PC-3 (cell line): Measurements from ENCODE around the gene RPS19BP1. TPM values are rescaled to one million over a fixed set of nuclear protein-coding genes. Genes with fewer than 3 reads are reported as not detected.

Experiments
- ATAC-seq: fragments of 200-7000 bp; cut with Tn5 transposase; 2 replicates; pipeline ENCODE4 v1.9.1; 2020; ENCODE audit warnings: mild to moderate bottlenecking, moderate library complexity
- BruUV-seq: library from RNA; stranded (reverse); fragments of 400-500 nt; replicated peaks from 2 replicates; lab custom pipeline; 2021; lab: Mats Ljungman, UMichigan
- CTCF ChIA-PET: fragments of 300-600 bp; sonication (Branson Sonifier 250); formaldehyde crosslinking; loops from one replicate; lab custom pipeline; 2022; ENCODE audit warnings: antibody characterized with exemption; lab: Charles Lee
- POLR2A ChIA-PET: fragments of 300-600 bp; sonication (Branson Sonifier 250); formaldehyde crosslinking; loops from one replicate; lab custom pipeline; 2022; ENCODE audit warnings: antibody characterized with exemption; ENCODE audit not compliant: unreplicated experiment; lab: Charles Lee
- DNase-seq: peaks from one replicate; pipeline ENCODE4 v3.0.0-alpha.2; 2015
- H2AFZ ChIP-seq: fragments of 300-600 bp; sonication (generic); 2 replicates; pipeline ENCODE4 v1.6.0; 2016; ENCODE audit warnings: antibody characterized with exemption, low read length
- H3F3A ChIP-seq: fragments of 300-600 bp; sonication (generic); one replicate; pipeline ENCODE4 v1.6.0; 2017; ENCODE audit warnings: antibody characterized with exemption, low read length, control low read depth, mild to moderate bottlenecking; ENCODE audit not compliant: unreplicated experiment
- H3K27ac ChIP-seq: fragments of 300-600 bp; sonication (generic); 2 replicates; pipeline ENCODE4 v1.5.1; 2016; ENCODE audit warnings: mild to moderate bottlenecking, low read length
- H3K27me3 ChIP-seq: fragments of 300-600 bp; sonication (generic); 2 replicates; pipeline ENCODE4 v1.6.1; 2016; ENCODE audit warnings: low read length, mixed read lengths
- H3K36me3 ChIP-seq: fragments of 300-600 bp; sonication (generic); 2 replicates; pipeline ENCODE4 v1.6.1; 2016; ENCODE audit warnings: low read depth, mixed run types, low read length, mixed read lengths
- H3K4me1 ChIP-seq: fragments of 300-600 bp; sonication (generic); 2 replicates; pipeline ENCODE4 v1.5.1; 2016; ENCODE audit warnings: low read length; ENCODE audit not compliant: insufficient read depth
- H3K4me2 ChIP-seq: fragments of 300-600 bp; sonication (generic); 2 replicates; pipeline ENCODE4 v1.6.0; 2016; ENCODE audit warnings: low read length
- H3K4me3 ChIP-seq: fragments of 300-600 bp; sonication (generic); 2 replicates; pipeline ENCODE4 v1.5.1; 2016; ENCODE audit warnings: mild to moderate bottlenecking, low read length, mixed read lengths
- H3K79me2 ChIP-seq: fragments of 300-600 bp; sonication (generic); 2 replicates; pipeline ENCODE4 v1.6.1; 2017; ENCODE audit warnings: low read length, mixed read lengths
- H3K9ac ChIP-seq: fragments of 300-600 bp; sonication (generic); 2 replicates; pipeline ENCODE4 v1.6.0; 2016; ENCODE audit warnings: mild to moderate bottlenecking, low read length
- H3K9me2 ChIP-seq: fragments of 300-600 bp; sonication (generic); replicated peaks from 2 replicates; pipeline ENCODE4 v1.6.1; 2016; ENCODE audit warnings: mixed run types, low read length, mixed read lengths
- H3K9me3 ChIP-seq: fragments of 300-600 bp; sonication (generic); 2 replicates; pipeline ENCODE4 v1.6.1; 2016; ENCODE audit warnings: low read length, mixed read lengths
- H4K20me1 ChIP-seq: fragments of 300-600 bp; sonication (generic); 2 replicates; pipeline ENCODE4 v1.6.1; 2016; ENCODE audit warnings: low read length, mixed read lengths
- CTCF ChIP-seq: fragments of 300-600 bp; sonication (generic); conservative IDR thresholded peaks from 2 replicates; pipeline ENCODE4 v1.5.1; 2017; ENCODE audit warnings: antibody characterized with exemption, low read depth, mild to moderate bottlenecking, low read length
- EZH2 ChIP-seq: fragments of 300-600 bp; sonication (generic); IDR thresholded peaks from one replicate; pipeline ENCODE4 v1.6.1; 2017; ENCODE audit warnings: antibody characterized with exemption, mild to moderate bottlenecking, low read length; ENCODE audit not compliant: unreplicated experiment
- EZH2phosphoT487 ChIP-seq: fragments of 300-600 bp; sonication (generic); IDR thresholded peaks from 2 replicates; pipeline ENCODE4 v1.6.1; 2018; ENCODE audit warnings: mild to moderate bottlenecking, antibody characterized with exemption, low read length, borderline replicate concordance
- intact Hi-C: fragments of 100-400 bp; cut with micrococcal nuclease; formaldehyde crosslinking; loops from 2 replicates; pipeline ENCODE4 v1.9.0; 2023
- total RNA-seq: library from RNA; depleted of rRNA; stranded (reverse); fragments of >200 nt; gene quantifications from 2 replicates; pipeline ENCODE4 v1.2.3, GENCODE V29; 2014

The RPS19BP1 gene
- total RNA-seq, 1 experiment from 2014 or later = 253 TPM

DNA sequence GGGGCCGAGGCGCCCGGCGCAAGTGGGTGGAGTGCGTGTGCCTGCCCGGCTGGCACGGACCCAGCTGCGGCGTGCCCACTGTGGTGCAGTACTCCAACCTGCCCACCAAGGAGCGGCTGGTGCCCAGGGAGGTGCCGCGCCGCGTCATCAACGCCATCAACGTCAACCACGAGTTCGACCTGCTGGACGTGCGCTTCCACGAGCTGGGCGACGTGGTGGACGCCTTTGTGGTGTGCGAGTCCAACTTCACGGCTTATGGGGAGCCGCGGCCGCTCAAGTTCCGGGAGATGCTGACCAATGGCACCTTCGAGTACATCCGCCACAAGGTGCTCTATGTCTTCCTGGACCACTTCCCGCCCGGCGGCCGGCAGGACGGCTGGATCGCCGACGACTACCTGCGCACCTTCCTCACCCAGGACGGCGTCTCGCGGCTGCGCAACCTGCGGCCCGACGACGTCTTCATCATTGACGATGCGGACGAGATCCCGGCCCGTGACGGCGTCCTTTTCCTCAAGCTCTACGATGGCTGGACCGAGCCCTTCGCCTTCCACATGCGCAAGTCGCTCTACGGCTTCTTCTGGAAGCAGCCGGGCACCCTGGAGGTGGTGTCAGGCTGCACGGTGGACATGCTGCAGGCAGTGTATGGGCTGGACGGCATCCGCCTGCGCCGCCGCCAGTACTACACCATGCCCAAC, 44.6 kb downstream of the RPS19BP1 start:
- H4K20me1 ChIP-seq = no peaks in the 10 kb centered on the region
- no peaks in the 10 kb centered on the region for H3K79me2 ChIP-seq
- ATAC-seq (no peak), DNase-seq (no peak)
- H3K27ac ChIP-seq = no peak overlapping the region
- H3K4me3 ChIP-seq = no peak overlapping the region
- CTCF ChIA-PET = interaction anchor here (0.6 kb wide), 1 partner anchor 88 kb away, joined by 4 read pairs; the partner anchor contains the start of gene TAB1
- H3K36me3 ChIP-seq = no peaks in the 10 kb centered on the region
- BruUV-seq = no TSS peak
- H3F3A ChIP-seq = no peaks in the 10 kb centered on the region
- no peak overlapping the region for H3K4me2 ChIP-seq
- no peaks in the 10 kb centered on the region for H3K4me1 ChIP-seq
- H3K9me3 ChIP-seq = no peaks in the 10 kb centered on the region
- H3K9me2 ChIP-seq = no peaks in the 10 kb centered on the region
- intact Hi-C loops = no loop called here
- H3K9ac ChIP-seq = no peak overlapping the region
- no peaks in the 10 kb centered on the region for H3K27me3 ChIP-seq
- no peak overlapping the region for H2AFZ ChIP-seq
- TF ChIP-seq EZH2phosphoT487 (no peak), EZH2 (no peak), CTCF (no peak)
- POLR2A ChIA-PET = no interaction called here

- no peak for ATAC-seq
- no peaks in the 10 kb centered on the region for H3K4me1 ChIP-seq
- no peaks in the 10 kb centered on the region for H3K27me3 ChIP-seq
- H3K79me2 ChIP-seq = no peaks in the 10 kb centered on the region
- H3K4me3 ChIP-seq = no peak overlapping the region
- ChIA-PET CTCF (interaction anchor here (0.6 kb wide), 1 partner anchor 87 kb away, joined by 4 read pairs; the partner anchor contains the start of gene TAB1), POLR2A (no interaction called here)
- H4K20me1 ChIP-seq = no peaks in the 10 kb centered on the region
- no peak overlapping the region for H3K4me2 ChIP-seq
- H3K9me2 ChIP-seq = no peaks in the 10 kb centered on the region
- H3K9me3 ChIP-seq = no peaks in the 10 kb centered on the region
- intact Hi-C loops = no loop called here
- no peak for DNase-seq
- TF ChIP-seq EZH2 = no peak
- TF ChIP-seq EZH2phosphoT487 = no peak
- no peak overlapping the region for H3K9ac ChIP-seq
- H3K27ac ChIP-seq = no peak overlapping the region
- no TSS peak for BruUV-seq
- no peak overlapping the region for H2AFZ ChIP-seq
- H3F3A ChIP-seq = no peaks in the 10 kb centered on the region
- H3K36me3 ChIP-seq = no peaks in the 10 kb centered on the region
Observed at GRCh38 chr22:39486951-39487825, 45.4 kb downstream of the RPS19BP1 start.

DNA sequence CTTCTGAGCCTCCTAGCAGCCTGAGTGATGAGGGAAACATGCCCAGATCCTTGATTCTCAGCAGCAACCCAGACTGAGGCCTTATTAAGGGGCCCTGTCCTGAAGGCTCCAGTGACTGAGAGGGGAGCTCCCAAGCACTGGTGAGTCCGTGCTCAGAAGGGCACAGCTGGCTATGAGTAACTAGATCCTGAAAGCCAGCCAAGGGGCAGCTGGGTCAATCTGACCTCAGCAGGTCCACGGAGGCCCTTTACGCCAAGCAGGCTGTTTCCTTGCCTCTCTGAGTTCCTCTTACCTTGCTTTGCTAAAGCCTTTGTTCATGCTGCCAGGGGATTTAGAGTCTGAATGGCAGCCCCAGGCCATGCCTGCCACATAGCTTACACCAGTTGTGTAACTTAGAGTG, 49.8 kb downstream of the RPS19BP1 start:
- ChIA-PET CTCF (no interaction called here), POLR2A (no interaction called here)
- BruUV-seq = no TSS peak
- intact Hi-C loops = no loop called here
- ATAC-seq (no peak), DNase-seq (no peak)
- Histone ChIP-seq H3K9me3 (no peaks in the 10 kb centered on the region), H3K9ac (no peak overlapping the region), H3K4me3 (no peak overlapping the region), H3K79me2 (no peaks in the 10 kb centered on the region), H3F3A (no peaks in the 10 kb centered on the region), H3K36me3 (no peaks in the 10 kb centered on the region), H3K4me2 (no peak overlapping the region), H4K20me1 (no peaks in the 10 kb centered on the region), H2AFZ (no peak overlapping the region), H3K27ac (no peak overlapping the region), H3K4me1 (no peaks in the 10 kb centered on the region), H3K27me3 (no peaks in the 10 kb centered on the region), H3K9me2 (no peaks in the 10 kb centered on the region)
- TF ChIP-seq EZH2 = no peak
